Measurements from ENCODE around the gene TUBG1. TPM values are rescaled to one million over a fixed set of nuclear protein-coding genes. Genes with fewer than 3 reads are reported as not detected.

The TUBG1 gene
- total and polyA plus RNA-seq, 9 of the 15 experiments (the other 6 are each of a cell fraction or from before 2014, with no cell fraction given), result 33.1 to 147 (median 66.0) TPM

DNA sequence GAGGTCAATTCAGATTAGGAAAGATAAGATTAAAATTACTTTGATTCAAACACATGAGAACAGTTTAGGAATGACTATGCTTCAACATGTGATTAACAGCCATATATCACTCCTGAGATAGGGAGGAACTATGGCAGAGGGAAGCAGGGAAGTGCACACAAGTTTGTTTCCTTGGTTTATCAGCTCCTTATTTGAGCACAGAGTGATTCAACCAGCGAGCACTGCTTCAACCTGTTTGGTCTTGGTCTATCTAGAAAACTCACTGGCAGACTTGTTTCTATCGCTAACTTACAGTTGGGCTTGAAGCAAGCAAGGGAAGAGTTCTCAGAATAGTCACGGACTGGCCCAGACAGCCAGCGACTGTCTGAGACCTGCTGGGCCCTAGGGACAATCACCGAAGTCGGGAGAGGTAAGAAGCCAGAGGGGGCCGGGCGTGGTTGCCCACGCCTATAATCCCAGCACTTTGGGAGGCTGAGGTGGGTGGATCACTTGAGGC, 23.5 kb downstream of the TUBG1 start (continued):
- TF ChIP-seq SMAD1 (IDR thresholded peaks at IDR 0.05; ENCODE audit: low read depth, low read length, partially characterized antibody), result peak; percentile 29
- TF ChIP-seq BCOR (IDR thresholded peaks at IDR 0.05), result peak; percentile 69
- no peak for TF ChIP-seq ZNF384 (IDR thresholded peaks at IDR 0.05; ENCODE audit: low read depth, low read length)
- no peak for TF ChIP-seq SREBF1 (IDR thresholded peaks at IDR 0.05; ENCODE audit: borderline replicate concordance, low read depth, low read length)
- no peak for TF ChIP-seq POLR2B (IDR thresholded peaks at IDR 0.05; ENCODE audit: low read depth, partially characterized antibody)
- TF ChIP-seq CTBP1 (IDR thresholded peaks at IDR 0.05; ENCODE audit: borderline replicate concordance), result peak; percentile 72; the same call in 1 of the 2 replicates
- no peak for TF ChIP-seq HNRNPL (IDR thresholded peaks at IDR 0.05; ENCODE audit: low read depth, low read length)
- TF ChIP-seq, protein P1, sequence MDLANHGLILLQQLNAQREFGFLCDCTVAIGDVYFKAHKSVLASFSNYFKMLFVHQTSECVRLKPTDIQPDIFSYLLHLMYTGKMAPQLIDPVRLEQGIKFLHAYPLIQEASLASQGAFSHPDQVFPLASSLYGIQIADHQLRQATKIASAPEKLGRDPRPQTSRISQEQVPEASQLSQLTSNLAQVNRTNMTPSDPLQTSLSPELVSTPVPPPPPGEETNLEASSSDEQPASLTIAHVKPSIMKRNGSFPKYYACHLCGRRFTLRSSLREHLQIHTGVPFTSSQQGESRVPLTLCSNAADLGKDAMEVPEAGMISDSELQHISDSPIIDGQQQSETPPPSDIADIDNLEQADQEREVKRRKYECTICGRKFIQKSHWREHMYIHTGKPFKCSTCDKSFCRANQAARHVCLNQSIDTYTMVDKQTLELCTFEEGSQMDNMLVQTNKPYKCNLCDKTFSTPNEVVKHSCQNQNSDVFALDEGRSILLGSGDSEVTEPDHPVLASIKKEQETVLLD (IDR thresholded peaks at IDR 0.05), result no peak
- no peak for TF ChIP-seq FIP1L1 (IDR thresholded peaks at IDR 0.05; ENCODE audit: low read depth, low read length, poor library complexity, severe bottlenecking)
- TF ChIP-seq PCBP1 (IDR thresholded peaks at IDR 0.05; ENCODE audit: low read depth, low read length, poor library complexity, severe bottlenecking), result no peak
- TF ChIP-seq, protein P2, sequence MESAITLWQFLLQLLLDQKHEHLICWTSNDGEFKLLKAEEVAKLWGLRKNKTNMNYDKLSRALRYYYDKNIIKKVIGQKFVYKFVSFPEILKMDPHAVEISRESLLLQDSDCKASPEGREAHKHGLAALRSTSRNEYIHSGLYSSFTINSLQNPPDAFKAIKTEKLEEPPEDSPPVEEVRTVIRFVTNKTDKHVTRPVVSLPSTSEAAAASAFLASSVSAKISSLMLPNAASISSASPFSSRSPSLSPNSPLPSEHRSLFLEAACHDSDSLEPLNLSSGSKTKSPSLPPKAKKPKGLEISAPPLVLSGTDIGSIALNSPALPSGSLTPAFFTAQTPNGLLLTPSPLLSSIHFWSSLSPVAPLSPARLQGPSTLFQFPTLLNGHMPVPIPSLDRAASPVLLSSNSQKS (CRISPR knock-in tag; IDR thresholded peaks at IDR 0.05), result no peak
- TF ChIP-seq, protein P3, sequence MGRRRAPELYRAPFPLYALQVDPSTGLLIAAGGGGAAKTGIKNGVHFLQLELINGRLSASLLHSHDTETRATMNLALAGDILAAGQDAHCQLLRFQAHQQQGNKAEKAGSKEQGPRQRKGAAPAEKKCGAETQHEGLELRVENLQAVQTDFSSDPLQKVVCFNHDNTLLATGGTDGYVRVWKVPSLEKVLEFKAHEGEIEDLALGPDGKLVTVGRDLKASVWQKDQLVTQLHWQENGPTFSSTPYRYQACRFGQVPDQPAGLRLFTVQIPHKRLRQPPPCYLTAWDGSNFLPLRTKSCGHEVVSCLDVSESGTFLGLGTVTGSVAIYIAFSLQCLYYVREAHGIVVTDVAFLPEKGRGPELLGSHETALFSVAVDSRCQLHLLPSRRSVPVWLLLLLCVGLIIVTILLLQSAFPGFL (CRISPR knock-in tag; IDR thresholded peaks at IDR 0.05), result no peak
- TF ChIP-seq, protein P4, sequence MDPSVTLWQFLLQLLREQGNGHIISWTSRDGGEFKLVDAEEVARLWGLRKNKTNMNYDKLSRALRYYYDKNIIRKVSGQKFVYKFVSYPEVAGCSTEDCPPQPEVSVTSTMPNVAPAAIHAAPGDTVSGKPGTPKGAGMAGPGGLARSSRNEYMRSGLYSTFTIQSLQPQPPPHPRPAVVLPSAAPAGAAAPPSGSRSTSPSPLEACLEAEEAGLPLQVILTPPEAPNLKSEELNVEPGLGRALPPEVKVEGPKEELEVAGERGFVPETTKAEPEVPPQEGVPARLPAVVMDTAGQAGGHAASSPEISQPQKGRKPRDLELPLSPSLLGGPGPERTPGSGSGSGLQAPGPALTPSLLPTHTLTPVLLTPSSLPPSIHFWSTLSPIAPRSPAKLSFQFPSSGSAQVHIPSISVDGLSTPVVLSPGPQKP (CRISPR knock-in tag; IDR thresholded peaks at IDR 0.05), result no peak
- no peak for TF ChIP-seq ZNF232 (CRISPR knock-in tag; IDR thresholded peaks at IDR 0.05)
- TF ChIP-seq, protein P5, sequence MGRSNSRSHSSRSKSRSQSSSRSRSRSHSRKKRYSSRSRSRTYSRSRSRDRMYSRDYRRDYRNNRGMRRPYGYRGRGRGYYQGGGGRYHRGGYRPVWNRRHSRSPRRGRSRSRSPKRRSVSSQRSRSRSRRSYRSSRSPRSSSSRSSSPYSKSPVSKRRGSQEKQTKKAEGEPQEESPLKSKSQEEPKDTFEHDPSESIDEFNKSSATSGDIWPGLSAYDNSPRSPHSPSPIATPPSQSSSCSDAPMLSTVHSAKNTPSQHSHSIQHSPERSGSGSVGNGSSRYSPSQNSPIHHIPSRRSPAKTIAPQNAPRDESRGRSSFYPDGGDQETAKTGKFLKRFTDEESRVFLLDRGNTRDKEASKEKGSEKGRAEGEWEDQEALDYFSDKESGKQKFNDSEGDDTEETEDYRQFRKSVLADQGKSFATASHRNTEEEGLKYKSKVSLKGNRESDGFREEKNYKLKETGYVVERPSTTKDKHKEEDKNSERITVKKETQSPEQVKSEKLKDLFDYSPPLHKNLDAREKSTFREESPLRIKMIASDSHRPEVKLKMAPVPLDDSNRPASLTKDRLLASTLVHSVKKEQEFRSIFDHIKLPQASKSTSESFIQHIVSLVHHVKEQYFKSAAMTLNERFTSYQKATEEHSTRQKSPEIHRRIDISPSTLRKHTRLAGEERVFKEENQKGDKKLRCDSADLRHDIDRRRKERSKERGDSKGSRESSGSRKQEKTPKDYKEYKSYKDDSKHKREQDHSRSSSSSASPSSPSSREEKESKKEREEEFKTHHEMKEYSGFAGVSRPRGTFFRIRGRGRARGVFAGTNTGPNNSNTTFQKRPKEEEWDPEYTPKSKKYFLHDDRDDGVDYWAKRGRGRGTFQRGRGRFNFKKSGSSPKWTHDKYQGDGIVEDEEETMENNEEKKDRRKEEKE (IDR thresholded peaks at IDR 0.05; ENCODE audit: borderline replicate concordance in 1 of 2, control insufficient read depth in 1 of 2, low read depth in 2 of 2, low read length in 1 of 2), result 0 out of 4 replicates have a peak, but pooled peaks of 1 of the 2 experiments have one; percentile 19
- TF ChIP-seq, protein P6, sequence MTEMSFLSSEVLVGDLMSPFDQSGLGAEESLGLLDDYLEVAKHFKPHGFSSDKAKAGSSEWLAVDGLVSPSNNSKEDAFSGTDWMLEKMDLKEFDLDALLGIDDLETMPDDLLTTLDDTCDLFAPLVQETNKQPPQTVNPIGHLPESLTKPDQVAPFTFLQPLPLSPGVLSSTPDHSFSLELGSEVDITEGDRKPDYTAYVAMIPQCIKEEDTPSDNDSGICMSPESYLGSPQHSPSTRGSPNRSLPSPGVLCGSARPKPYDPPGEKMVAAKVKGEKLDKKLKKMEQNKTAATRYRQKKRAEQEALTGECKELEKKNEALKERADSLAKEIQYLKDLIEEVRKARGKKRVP (CRISPR knock-in tag; IDR thresholded peaks at IDR 0.05), result no peak
